ENCODE results near the gene PHF20. TPM values are rescaled to one million over a fixed set of nuclear protein-coding genes. Genes with fewer than 3 reads are reported as not detected.

PHF20 gene
- polyA plus RNA-seq, 1 donor from 2014 or later, result 49.2 TPM

GRCh38 chr20:35821807-35822242 lies 50.0 kb downstream of the PHF20 start:
- Histone ChIP-seq H3K9me3 (ENCODE audit: low read length) (no peaks in the 10 kb centered on the region), H3K9ac (ENCODE audit: low read length) (no peak overlapping the region), H3K4me3 (ENCODE audit: low read length) (no peak overlapping the region), H3K27me3 (ENCODE audit: insufficient read depth, low read depth, low read length) (no peaks in the 10 kb centered on the region), H4K20me1 (ENCODE audit: insufficient read depth) (no peaks in the 10 kb centered on the region), H3K79me2 (replicated peaks; ENCODE audit: insufficient read depth, low read length) (no peaks in the 10 kb centered on the region), H3F3A (ENCODE audit: insufficient read depth, low read length, poor library complexity, severe bottlenecking) (no peaks in the 10 kb centered on the region), H3K27ac (ENCODE audit: low read length) (no peak overlapping the region), H3K9me2 (ENCODE audit: insufficient read depth, low read length) (no peaks in the 10 kb centered on the region), H3K4me2 (ENCODE audit: low read length) (no peak overlapping the region), H3K36me3 (ENCODE audit: insufficient read depth, low read length) (no peaks in the 10 kb centered on the region), H2AFZ (ENCODE audit: low read depth, low read length) (no peak overlapping the region)
- TF ChIP-seq EZH2 (IDR thresholded peaks at IDR 0.05; ENCODE audit: borderline replicate concordance, insufficient read depth, low read length, poor library complexity, severe bottlenecking), result no peak
- TF ChIP-seq MXI1 (conservative IDR thresholded peaks at IDR 0.05; ENCODE audit: poor library complexity, severe bottlenecking), result no peak
- no peak for TF ChIP-seq EP300 (conservative IDR thresholded peaks at IDR 0.05; ENCODE audit: poor library complexity, severe bottlenecking)
- TF ChIP-seq, protein P1, sequence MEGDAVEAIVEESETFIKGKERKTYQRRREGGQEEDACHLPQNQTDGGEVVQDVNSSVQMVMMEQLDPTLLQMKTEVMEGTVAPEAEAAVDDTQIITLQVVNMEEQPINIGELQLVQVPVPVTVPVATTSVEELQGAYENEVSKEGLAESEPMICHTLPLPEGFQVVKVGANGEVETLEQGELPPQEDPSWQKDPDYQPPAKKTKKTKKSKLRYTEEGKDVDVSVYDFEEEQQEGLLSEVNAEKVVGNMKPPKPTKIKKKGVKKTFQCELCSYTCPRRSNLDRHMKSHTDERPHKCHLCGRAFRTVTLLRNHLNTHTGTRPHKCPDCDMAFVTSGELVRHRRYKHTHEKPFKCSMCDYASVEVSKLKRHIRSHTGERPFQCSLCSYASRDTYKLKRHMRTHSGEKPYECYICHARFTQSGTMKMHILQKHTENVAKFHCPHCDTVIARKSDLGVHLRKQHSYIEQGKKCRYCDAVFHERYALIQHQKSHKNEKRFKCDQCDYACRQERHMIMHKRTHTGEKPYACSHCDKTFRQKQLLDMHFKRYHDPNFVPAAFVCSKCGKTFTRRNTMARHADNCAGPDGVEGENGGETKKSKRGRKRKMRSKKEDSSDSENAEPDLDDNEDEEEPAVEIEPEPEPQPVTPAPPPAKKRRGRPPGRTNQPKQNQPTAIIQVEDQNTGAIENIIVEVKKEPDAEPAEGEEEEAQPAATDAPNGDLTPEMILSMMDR (IDR thresholded peaks at IDR 0.05; ENCODE audit: poor library complexity, severe bottlenecking), result no peak
- TF ChIP-seq POLR2AphosphoS5 (IDR thresholded peaks at IDR 0.05), result no peak
- no peak for TF ChIP-seq SMC3 (conservative IDR thresholded peaks at IDR 0.05; ENCODE audit: poor library complexity)
- no peak for TF ChIP-seq TAF1 (IDR thresholded peaks at IDR 0.05; ENCODE audit: low read depth)

DNA sequence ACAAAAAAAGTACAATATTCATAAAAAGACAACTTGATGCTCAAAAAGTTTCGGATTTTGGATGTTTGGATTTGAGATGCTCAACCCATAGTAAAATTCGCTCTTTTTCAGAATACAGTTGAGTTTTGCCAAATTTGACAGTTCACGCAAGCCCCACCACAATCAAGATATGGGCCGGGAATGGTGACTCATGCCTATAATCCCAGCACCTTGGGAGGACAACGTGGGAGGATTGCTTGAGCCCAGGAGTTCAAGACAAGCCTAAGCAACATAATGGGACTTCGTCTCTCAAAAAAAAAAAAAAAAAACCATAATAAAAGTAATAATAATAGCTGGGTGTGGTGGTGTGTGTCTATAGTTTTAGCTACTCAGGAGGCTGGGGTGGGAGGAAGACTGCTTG lies 51.3 kb downstream of the PHF20 start:
- Histone ChIP-seq H3K4me3 (ENCODE audit: low read length) (no peak overlapping the region), H3K9me3 (ENCODE audit: low read length) (no peaks in the 10 kb centered on the region), H3F3A (ENCODE audit: insufficient read depth, low read length, poor library complexity, severe bottlenecking) (no peaks in the 10 kb centered on the region), H3K27ac (ENCODE audit: low read length) (no peak overlapping the region), H3K27me3 (ENCODE audit: insufficient read depth, low read depth, low read length) (no peaks in the 10 kb centered on the region), H3K36me3 (ENCODE audit: insufficient read depth, low read length) (no peaks in the 10 kb centered on the region), H3K9ac (ENCODE audit: low read length) (no peak overlapping the region), H2AFZ (ENCODE audit: low read depth, low read length) (no peak overlapping the region), H4K20me1 (ENCODE audit: insufficient read depth) (no peaks in the 10 kb centered on the region), H3K4me2 (ENCODE audit: low read length) (no peak overlapping the region), H3K9me2 (ENCODE audit: insufficient read depth, low read length) (no peaks in the 10 kb centered on the region), H3K79me2 (replicated peaks; ENCODE audit: insufficient read depth, low read length) (no peaks in the 10 kb centered on the region)
- TF ChIP-seq REST (IDR thresholded peaks at IDR 0.05; ENCODE audit: borderline replicate concordance) (no peak), EZH2 (IDR thresholded peaks at IDR 0.05; ENCODE audit: borderline replicate concordance, insufficient read depth, low read length, poor library complexity, severe bottlenecking) (no peak), EP300 (conservative IDR thresholded peaks at IDR 0.05; ENCODE audit: poor library complexity, severe bottlenecking) (no peak), TAF1 (IDR thresholded peaks at IDR 0.05; ENCODE audit: low read depth) (no peak), POLR2AphosphoS5 (IDR thresholded peaks at IDR 0.05) (no peak), RAD21 (conservative IDR thresholded peaks at IDR 0.05) (no peak), MXI1 (conservative IDR thresholded peaks at IDR 0.05; ENCODE audit: poor library complexity, severe bottlenecking) (no peak), SMC3 (conservative IDR thresholded peaks at IDR 0.05; ENCODE audit: poor library complexity) (no peak)
- TF ChIP-seq, protein P1 (IDR thresholded peaks at IDR 0.05; ENCODE audit: poor library complexity, severe bottlenecking), result no peak
